Measurements from ENCODE around the gene C1orf226.

DNA sequence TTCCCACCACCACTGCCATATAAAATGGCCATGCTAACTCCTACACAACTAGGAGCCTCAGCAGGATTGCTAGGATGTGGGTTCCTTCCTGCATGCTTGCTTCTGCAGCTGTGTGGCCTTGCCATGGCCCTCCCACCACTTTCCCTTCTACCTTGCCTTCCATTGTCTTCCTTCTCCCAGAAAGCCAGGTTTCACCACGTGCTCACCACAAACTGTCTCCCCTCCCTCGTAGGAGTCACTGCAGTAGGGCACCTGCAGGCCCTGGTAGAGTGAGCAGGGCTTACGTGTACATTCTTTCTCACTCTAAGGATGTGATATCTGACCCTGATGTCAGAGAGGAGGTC is 3.7 kb downstream of the C1orf226 start:
- no peak for TF ChIP-seq POLR2A (IDR thresholded peaks at IDR 0.05; ENCODE audit: low read depth)
- TF ChIP-seq, protein P1, sequence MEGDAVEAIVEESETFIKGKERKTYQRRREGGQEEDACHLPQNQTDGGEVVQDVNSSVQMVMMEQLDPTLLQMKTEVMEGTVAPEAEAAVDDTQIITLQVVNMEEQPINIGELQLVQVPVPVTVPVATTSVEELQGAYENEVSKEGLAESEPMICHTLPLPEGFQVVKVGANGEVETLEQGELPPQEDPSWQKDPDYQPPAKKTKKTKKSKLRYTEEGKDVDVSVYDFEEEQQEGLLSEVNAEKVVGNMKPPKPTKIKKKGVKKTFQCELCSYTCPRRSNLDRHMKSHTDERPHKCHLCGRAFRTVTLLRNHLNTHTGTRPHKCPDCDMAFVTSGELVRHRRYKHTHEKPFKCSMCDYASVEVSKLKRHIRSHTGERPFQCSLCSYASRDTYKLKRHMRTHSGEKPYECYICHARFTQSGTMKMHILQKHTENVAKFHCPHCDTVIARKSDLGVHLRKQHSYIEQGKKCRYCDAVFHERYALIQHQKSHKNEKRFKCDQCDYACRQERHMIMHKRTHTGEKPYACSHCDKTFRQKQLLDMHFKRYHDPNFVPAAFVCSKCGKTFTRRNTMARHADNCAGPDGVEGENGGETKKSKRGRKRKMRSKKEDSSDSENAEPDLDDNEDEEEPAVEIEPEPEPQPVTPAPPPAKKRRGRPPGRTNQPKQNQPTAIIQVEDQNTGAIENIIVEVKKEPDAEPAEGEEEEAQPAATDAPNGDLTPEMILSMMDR (IDR thresholded peaks at IDR 0.05), result no peak

All from esophagus muscularis mucosa (tissue), 3 donors.